ENCODE results near the gene UBE2I. TPM values are rescaled to one million over a fixed set of nuclear protein-coding genes. Genes with fewer than 3 reads are reported as not detected.

Gene UBE2I
- total and polyA plus RNA-seq, 5 donors = 73.5 to 95.3 (median 86.2) TPM

DNA sequence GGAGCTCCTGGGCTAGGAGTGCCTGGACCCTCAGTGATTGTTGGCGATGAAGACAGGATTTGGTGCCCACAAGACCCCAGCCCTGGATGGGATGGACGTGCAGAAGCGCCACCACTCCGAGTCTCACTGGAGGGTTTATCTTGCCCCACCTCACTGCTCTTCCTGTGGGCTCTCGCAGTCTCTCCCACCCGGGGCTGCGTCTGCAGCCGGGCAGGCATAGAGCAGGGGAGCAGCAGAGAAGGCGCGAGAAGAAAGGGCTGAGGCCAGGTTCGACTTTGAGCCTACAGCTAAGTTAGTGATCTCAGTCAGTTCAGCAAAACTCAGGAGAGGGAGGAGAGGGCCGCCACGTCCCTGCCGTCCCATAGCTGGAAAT, 6.6 kb downstream of the UBE2I start:
- 86% methylated on average over 14 of the region's 14 CpGs for WGBS
- Histone ChIP-seq H3K27me3 (ENCODE audit: control insufficient read depth, insufficient read depth) (no peaks in the 10 kb centered on the region), H3K4me1 (ENCODE audit: control insufficient read depth, insufficient read depth, low read length) (peaks cover 11% of the 10 kb centered on the region), H3K9me3 (ENCODE audit: control insufficient read depth, low read length) (no peaks in the 10 kb centered on the region), H3K4me3 (ENCODE audit: low read length) (no peak overlapping the region), H3K27ac (ENCODE audit: low read length) (no peak overlapping the region)
- ATAC-seq (no peak), DNase-seq (peak in 1 of 3 donors; percentile 27)
- intact Hi-C loops (cut with DNase I) = no loop called here

DNA sequence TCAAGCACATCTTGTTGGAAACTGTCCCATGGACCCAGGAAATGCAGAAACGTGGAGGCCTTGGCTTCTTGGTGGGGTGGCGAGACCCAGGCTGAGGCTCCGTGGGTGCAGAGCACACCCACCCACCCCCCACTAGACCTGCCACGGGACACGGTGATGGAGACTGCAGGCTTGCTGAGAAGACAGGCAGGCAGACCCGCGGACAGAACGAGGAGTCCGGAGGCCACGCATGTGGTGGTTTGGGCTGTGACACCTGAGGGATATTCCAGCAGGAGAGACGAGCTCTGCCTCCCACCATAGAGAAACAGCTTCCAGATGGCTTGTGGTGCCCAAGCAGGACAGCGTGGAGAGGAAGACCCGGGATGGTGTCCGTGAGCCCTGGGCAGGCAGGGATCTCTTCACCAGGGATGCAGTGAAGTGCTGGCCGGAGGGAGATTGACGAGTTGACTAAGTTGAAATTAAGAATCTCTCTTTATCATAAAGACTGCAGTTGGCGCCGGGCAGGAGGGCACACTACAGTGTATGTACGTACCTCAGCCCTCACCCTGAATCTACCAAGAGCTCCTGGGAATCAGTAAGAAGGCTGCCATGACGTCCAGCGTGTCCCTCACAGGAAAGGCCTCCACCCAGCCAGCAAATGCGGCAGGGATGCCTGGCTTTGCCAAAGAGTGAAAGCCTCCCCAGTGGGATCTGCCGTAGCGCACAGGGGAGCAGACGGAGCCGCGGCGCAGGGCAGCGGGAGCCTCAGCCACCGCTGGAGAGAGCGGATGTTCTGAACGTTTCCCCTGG, 8.2 kb downstream of the UBE2I start:
- DNase-seq = peak in 2 of 3 donors; percentile 33 to 35
- 87% methylated on average over 32 of the region's 32 CpGs for WGBS
- H3K27me3 ChIP-seq (ENCODE audit: control insufficient read depth, insufficient read depth) = no peaks in the 10 kb centered on the region
- intact Hi-C loops (cut with DNase I) = no loop called here
- H3K27ac ChIP-seq (ENCODE audit: low read length) = no peak overlapping the region
- ATAC-seq = no peak
- H3K9me3 ChIP-seq (ENCODE audit: control insufficient read depth, low read length) = no peaks in the 10 kb centered on the region
- no peak overlapping the region for H3K4me3 ChIP-seq (ENCODE audit: low read length)
- no peaks in the 10 kb centered on the region for H3K4me1 ChIP-seq (ENCODE audit: control insufficient read depth, insufficient read depth, low read length)

DNA sequence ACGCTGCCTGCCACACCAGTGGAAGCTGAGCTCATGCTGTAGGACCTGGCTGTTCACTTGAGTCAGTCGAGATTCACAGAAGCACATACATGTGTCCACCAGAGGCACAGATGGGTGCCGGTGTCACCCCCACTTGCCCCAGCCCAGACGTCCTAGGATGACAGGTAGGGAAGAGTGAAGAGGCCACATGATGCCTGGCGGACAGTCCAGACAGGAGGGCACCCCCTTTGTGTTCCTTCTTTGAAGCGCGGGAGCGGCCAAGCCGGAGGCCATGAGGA, 8.8 kb downstream of the UBE2I start:
- intact Hi-C loops (cut with DNase I) = no loop called here
- no peak overlapping the region for H3K27ac ChIP-seq (ENCODE audit: low read length)
- no peaks in the 10 kb centered on the region for H3K4me1 ChIP-seq (ENCODE audit: control insufficient read depth, insufficient read depth, low read length)
- H3K4me3 ChIP-seq (ENCODE audit: low read length) = no peak overlapping the region
- no peaks in the 10 kb centered on the region for H3K27me3 ChIP-seq (ENCODE audit: control insufficient read depth, insufficient read depth)
- no peaks in the 10 kb centered on the region for H3K9me3 ChIP-seq (ENCODE audit: control insufficient read depth, low read length)
- WGBS = 77% methylated on average over 9 of the region's 9 CpGs
- DNase-seq = peak in 1 of 3 donors; percentile 46
- no peak for ATAC-seq

DNA sequence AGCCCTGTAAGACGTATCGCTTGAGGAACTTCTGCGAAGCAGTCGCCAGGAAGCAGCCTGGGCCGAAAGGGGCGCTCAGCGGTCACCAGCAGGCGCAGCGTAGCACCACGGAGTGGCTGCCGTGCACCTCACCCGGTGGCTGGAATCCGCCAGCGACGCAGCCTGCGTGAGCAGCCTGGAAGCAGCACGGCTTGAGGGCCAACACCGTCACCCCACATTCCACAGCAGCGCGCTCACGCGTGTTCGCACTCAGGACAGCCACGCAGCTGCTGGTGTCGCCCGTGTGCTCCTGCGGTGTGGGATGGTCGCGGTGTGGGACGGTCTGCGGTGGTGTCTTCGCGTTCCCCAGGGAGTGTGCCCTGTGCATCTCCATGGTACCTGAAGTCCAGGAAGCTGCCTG, 9.6 kb downstream of the UBE2I start:
- intact Hi-C loops (cut with DNase I) = no loop called here
- DNase-seq (peak in 1 of 3 donors; percentile 32), ATAC-seq (no peak)
- H3K27me3 ChIP-seq (ENCODE audit: control insufficient read depth, insufficient read depth) = no peaks in the 10 kb centered on the region
- no peaks in the 10 kb centered on the region for H3K9me3 ChIP-seq (ENCODE audit: control insufficient read depth, low read length)
- no peak overlapping the region for H3K27ac ChIP-seq (ENCODE audit: low read length)
- no peaks in the 10 kb centered on the region for H3K4me1 ChIP-seq (ENCODE audit: control insufficient read depth, insufficient read depth, low read length)
- 93% methylated on average over 33 of the region's 33 CpGs for WGBS
- no peak overlapping the region for H3K4me3 ChIP-seq (ENCODE audit: low read length)

DNA sequence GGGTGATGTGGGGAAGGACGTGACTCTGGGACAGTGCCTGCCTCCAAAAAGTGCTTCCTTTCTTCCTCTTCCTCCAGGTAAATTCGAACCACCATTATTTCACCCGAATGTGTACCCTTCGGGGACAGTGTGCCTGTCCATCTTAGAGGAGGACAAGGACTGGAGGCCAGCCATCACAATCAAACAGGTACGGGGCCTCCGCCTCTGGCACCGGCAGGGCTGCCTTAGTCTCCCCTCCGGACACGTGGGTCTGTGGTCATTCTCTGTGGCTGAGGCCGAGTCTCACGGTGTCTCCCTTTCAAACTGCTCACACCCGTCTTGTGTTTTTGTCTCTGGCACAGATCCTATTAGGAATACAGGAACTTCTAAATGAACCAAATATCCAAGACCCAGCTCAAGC, 10.7 kb downstream of the UBE2I start:
- intact Hi-C loops (cut with DNase I) = no loop called here
- Histone ChIP-seq H3K9me3 (ENCODE audit: control insufficient read depth, low read length) (no peaks in the 10 kb centered on the region), H3K4me3 (ENCODE audit: low read length) (no peak overlapping the region), H3K27ac (ENCODE audit: low read length) (no peak overlapping the region), H3K4me1 (ENCODE audit: control insufficient read depth, insufficient read depth, low read length) (no peaks in the 10 kb centered on the region), H3K27me3 (ENCODE audit: control insufficient read depth, insufficient read depth) (no peaks in the 10 kb centered on the region)
- DNase-seq (no peak), ATAC-seq (no peak)
- WGBS = 80% methylated on average over 12 of the region's 12 CpGs

DNA sequence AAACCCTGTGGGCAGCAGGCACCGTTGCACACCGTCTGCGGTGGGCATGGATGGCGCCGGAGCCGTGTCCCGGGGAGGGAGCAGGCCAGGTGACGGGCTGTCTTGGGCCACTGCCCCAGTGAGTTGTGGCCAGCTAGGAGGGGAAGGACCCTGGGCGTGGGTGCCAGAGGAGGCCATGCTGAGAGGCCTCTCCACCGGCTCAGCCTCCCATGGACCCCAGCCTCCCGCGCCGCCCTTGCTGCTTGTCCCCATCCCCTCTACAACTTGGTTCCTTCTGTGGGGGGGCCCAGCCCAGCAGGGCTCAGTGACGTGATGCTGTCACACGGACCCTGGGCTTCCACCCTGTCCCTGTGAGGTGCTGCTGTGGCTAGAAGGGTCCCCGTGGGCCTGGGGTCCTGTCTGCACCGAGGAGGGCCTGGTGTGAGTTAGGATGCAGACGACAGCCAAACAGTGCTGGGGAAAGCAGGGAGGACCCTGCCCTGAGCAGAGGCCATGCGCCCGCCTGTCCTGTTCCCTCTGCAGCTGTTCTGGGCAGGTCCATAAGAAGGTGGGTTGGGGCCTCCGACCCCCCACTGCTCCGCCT, 11.3 kb downstream of the UBE2I start:
- DNase-seq (peak in 1 of 3 donors; percentile 40), ATAC-seq (peak in 1 of 2 donors; percentile 6)
- WGBS = 89% methylated on average over 21 of the region's 22 CpGs
- Histone ChIP-seq H3K4me1 (ENCODE audit: control insufficient read depth, insufficient read depth, low read length) (no peaks in the 10 kb centered on the region), H3K27ac (ENCODE audit: low read length) (no peak overlapping the region), H3K27me3 (ENCODE audit: control insufficient read depth, insufficient read depth) (no peaks in the 10 kb centered on the region), H3K4me3 (ENCODE audit: low read length) (no peak overlapping the region), H3K9me3 (ENCODE audit: control insufficient read depth, low read length) (no peaks in the 10 kb centered on the region)
- intact Hi-C loops (cut with DNase I) = no loop called here

DNA sequence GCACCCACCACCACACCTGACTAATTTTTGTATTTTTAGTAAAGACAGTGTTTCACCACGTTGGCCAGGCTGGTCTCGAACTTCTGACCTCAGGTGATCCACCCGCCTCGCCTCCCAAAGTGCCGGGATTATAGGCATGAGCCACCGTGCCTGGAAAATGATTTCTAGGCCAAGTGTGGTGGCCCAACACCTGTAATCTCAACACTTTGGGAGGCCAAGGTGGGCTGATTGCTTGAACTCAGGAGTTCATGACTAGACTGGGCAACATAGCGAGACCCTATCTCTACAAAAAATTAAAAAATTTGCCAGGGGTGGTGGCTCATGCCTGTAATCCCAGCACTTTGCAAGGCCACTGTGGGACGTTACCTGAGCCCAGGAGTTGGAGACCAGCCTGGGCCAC, 13.0 kb downstream of the UBE2I start:
- WGBS = 97% methylated on average over 8 of the region's 8 CpGs
- no peak for ATAC-seq
- H3K27ac ChIP-seq (ENCODE audit: low read length) = no peak overlapping the region
- H3K4me1 ChIP-seq (ENCODE audit: control insufficient read depth, insufficient read depth, low read length) = no peaks in the 10 kb centered on the region
- H3K9me3 ChIP-seq (ENCODE audit: control insufficient read depth, low read length) = no peaks in the 10 kb centered on the region
- DNase-seq = no peak
- no peaks in the 10 kb centered on the region for H3K27me3 ChIP-seq (ENCODE audit: control insufficient read depth, insufficient read depth)
- H3K4me3 ChIP-seq (ENCODE audit: low read length) = no peak overlapping the region
- intact Hi-C loops (cut with DNase I) = no loop called here

DNA sequence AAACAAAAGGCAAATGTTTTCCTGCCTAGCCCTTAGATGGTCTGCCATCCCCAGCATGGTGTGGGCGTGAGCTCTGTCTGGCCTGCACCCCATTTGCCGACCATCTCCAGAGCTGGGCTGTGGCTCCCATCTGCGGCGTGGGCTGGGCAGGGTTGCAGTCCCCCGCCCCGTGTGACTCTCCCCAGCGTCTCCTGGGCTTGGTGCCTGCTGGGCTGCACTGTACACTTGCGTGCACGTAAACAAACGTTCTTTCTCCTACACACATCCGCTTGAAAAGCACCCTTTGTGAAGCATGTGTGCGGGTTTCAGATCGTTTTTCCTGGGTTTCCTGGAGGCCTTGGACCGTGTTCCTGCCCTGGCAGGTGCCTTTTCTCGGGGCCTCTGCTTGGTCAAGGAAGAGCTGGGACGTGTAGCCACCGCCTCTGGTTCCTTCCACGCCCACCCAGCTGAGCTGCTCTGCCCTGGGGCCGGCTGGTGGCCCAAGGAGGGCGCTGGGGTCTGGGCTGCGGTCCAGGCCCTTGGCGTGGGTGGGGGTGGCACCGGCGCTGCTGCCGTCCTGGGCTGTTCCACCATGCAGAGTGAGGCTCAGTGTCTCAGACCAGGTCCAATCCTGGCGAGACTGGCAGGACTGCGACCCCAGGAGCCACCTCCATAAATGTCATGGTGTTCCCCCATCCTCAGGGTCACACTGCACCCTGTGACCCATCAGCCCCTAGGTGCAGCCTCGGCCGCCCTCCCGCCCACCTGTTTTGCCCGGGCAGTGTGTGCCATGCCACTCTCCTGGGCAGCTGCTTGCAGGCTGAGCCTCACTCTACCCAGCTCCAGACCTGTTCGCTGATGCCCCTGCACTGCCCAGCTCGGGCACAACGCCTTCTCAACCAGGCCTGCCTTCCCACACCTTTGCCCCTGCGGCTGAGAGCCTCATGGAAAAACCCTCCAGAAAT, 14.1 kb downstream of the UBE2I start:
- WGBS = 80% methylated on average over 35 of the region's 35 CpGs
- ATAC-seq = no peak
- H3K4me1 ChIP-seq (ENCODE audit: control insufficient read depth, insufficient read depth, low read length) = no peaks in the 10 kb centered on the region
- DNase-seq = no peak
- H3K4me3 ChIP-seq (ENCODE audit: low read length) = no peak overlapping the region
- no peaks in the 10 kb centered on the region for H3K27me3 ChIP-seq (ENCODE audit: control insufficient read depth, insufficient read depth)
- no peak overlapping the region for H3K27ac ChIP-seq (ENCODE audit: low read length)
- intact Hi-C loops (cut with DNase I) = no loop called here
- H3K9me3 ChIP-seq (ENCODE audit: control insufficient read depth, low read length) = no peaks in the 10 kb centered on the region

DNA sequence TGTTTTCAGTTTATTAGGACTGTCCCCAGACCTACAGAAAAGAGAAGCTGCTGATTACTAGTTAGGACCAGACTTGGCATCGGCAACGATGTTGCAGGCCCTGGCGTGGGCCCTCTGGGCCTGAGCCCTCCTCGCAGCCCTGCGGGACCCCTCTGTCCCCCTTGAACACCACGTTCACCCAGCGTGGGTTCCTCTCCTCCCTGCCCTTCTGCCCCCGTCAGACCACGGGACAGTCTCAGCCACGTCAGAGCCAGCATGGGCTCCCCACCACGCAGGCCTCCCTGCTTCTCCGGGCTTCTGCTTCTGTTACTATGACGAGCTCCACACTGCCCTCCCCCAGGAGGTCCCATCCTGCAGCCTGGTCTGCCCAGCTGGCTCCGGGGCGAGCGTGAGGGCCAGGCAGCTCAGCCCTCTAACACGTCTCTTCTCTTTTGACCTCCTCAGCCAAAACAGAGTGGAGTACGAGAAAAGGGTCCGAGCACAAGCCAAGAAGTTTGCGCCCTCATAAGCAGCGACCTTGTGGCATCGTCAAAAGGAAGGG, 14.9 kb downstream of the UBE2I start:
- intact Hi-C loops (cut with DNase I) = no loop called here
- Histone ChIP-seq H3K4me1 (ENCODE audit: control insufficient read depth, insufficient read depth, low read length) (no peaks in the 10 kb centered on the region), H3K27ac (ENCODE audit: low read length) (no peak overlapping the region), H3K9me3 (ENCODE audit: control insufficient read depth, low read length) (no peaks in the 10 kb centered on the region), H3K27me3 (ENCODE audit: control insufficient read depth, insufficient read depth) (no peaks in the 10 kb centered on the region), H3K4me3 (ENCODE audit: low read length) (no peak overlapping the region)
- WGBS = 81% methylated on average over 22 of the region's 22 CpGs
- ATAC-seq = no peak
- DNase-seq = no peak

DNA sequence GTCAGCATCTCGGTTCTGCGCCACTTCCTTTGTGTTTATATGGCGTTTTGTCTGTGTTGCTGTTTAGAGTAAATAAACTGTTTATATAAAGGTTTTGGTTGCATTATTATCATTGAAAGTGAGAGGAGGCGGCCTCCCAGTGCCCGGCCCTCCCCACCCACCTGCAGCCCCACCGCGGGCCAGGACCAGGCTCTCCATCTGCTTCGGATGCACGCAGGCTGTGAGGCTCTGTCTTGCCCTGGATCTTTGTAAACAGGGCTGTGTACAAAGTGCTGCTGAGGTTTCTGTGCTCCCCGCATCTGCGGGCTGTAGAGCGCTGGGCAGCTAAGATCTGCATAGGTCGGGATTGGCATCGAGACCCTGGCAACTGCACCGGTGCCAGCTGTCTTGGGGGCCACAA, 15.8 kb downstream of the UBE2I start:
- DNase-seq (no peak), ATAC-seq (no peak)
- Histone ChIP-seq H3K9me3 (ENCODE audit: control insufficient read depth, low read length) (no peaks in the 10 kb centered on the region), H3K27me3 (ENCODE audit: control insufficient read depth, insufficient read depth) (no peaks in the 10 kb centered on the region), H3K4me1 (ENCODE audit: control insufficient read depth, insufficient read depth, low read length) (no peaks in the 10 kb centered on the region), H3K4me3 (ENCODE audit: low read length) (no peak overlapping the region), H3K27ac (ENCODE audit: low read length) (no peak overlapping the region)
- 89% methylated on average over 15 of the region's 15 CpGs for WGBS
- intact Hi-C loops (cut with DNase I) = no loop called here

Data from right cardiac atrium (tissue), 5 donors.